GM18520 (cell line): ENCODE measurements around the gene KCNB1.

ENCODE experiments used
- ATAC-seq: cut with Tn5 transposase; IDR thresholded peaks from one replicate; pipeline ENCODE4 v1.9.1; 2021; ENCODE audit not compliant: unreplicated experiment

Gene KCNB1

DNA sequence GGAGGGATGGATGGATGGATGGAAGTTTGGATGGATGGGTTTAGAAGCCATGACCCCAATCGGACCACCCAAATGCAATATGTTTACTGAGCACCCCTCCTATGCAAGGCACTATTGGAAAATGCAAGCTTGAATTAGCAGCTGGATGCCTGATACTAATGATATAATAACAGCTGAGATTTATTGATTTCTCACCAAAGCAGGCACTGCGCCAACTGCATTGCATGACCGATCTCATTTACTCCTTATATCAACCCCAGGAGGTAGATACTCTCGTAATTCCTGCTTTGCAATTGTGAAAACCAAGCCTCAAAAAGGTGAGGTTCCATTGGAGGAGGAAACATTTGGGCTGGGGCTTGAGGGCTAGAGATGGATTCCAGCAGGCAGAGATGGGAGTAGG lies 89.7 kb downstream of the KCNB1 start:
- ATAC-seq = no peak

DNA sequence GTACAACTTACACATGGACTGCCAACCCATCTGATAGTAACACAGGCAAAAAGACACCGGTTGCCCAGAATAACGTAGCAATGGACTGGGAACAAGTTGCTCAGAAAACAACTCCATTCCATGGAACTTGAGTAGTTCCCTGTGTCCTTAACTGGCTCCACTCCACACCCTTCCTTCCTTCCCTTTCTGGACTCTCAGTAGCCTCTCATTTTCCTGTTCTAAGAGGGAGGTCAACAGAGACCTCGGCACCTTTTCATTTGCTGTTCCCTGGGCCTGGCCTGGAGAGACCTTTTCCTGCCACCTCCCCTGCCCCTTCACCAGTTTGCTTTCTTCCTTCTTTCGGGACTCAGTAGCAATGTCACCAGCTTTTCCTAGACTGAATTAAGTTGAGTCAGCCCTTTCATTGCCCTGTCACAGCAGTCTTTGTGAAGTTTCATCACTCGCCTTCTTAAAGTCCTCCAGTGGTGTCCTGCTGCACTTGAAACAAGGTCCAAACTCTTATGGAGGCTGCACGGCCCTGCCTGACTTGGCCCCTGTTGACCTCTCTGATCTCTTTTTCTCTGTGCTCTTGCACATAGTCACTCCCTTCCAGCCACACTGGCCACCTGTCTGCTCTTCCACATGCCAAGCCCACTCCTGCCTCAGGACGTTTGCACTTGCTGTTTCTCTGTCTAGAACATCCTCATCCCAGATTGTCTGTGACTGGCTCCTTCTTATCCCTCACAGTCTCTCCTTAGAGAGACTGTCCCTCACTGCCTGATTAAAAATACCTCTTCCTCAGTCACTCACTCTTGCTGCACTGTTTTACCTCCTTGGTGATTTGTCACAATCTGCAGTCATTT lies 90.8 kb downstream of the KCNB1 start:
- no peak for ATAC-seq

DNA sequence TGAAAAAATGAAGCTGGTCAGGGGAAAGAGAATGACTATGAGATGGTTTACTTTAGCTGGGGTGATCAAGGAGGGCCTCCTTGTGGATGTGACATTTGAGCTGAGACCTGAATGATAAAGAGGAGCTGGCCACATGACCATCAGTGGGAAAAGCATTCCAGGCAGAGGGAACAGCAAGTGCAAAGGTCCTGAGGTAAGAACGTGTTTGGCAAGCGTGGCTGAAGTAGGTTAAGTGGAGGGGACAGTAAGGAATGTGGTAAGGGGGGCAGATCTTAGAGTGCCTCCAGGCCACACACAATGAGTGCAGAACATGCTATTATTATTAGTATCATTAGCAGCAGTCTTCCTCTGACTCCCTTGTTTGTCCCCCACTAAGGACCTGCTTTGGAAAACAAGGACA lies 92.6 kb downstream of the KCNB1 start:
- ATAC-seq = no peak

DNA sequence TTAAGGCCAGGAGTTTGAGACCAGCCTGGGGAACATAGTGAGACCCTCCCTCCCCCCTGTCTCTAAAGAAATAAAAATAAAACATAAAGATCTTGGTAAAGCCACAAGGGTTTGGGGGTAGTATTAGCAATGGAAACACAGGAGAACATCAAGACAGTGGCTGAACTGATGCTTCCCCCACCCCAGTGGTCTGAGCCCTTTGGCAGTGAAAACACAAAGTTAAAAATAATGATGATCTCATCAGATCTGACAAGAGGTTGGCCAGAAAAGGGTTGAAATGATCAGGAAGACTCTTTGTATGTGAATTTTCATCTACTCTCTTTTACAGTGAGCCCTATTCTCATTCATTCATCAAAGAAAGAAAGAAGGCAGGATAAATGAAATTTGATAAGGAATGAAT lies 93.7 kb downstream of the KCNB1 start:
- ATAC-seq = no peak

DNA sequence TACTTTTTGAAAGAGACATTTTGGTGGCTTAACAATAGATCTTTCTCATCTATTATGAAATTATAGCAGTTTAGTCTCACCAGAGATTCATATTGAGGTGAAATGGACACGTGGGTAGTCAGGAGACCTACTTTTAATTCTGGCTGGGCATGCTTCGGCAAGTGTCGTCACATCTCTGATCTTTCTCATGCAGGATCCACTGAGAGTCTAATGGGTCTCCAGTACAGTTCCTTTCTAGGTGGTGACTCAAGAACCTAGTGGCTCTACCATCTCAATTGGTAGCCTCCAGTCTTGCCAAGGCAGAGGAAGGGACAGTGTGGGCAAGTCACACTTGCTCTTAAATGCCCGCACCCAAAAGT lies 94.9 kb downstream of the KCNB1 start:
- no peak for ATAC-seq

DNA sequence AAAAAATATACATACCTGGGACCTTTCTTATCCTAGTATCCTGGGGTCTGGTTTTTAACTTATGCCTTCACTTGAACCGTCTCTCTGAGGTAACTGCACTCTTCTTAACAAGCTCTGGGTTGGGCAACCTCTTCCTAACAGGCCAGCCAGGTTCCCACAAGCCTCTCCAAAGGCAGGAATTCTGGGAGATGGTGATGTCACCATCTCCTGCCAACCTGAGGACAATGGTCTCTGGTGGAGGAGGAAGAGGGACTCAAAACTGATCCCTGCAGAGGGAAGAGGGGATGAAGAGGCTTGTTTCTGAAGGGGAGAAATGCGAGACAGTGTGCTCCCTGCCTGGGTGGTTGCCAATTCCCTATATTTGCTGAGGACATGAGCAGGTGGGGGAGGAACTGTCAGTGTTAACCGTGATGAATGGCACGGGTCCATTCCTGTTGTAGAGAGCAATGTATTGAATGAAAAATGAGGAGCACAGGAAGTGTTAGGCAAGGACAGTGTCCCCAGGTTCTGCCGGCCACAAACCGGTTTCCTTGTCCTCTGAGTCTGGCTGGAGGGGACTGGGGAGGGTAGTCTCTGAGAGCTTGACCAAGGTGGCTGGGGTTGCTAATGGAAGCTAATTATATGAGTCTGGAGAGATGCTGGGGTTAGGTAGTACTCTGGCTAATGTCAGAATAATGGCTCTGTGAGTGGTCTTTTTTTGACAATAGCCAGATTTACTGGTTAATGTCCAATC lies 95.5 kb downstream of the KCNB1 start:
- no peak for ATAC-seq

DNA sequence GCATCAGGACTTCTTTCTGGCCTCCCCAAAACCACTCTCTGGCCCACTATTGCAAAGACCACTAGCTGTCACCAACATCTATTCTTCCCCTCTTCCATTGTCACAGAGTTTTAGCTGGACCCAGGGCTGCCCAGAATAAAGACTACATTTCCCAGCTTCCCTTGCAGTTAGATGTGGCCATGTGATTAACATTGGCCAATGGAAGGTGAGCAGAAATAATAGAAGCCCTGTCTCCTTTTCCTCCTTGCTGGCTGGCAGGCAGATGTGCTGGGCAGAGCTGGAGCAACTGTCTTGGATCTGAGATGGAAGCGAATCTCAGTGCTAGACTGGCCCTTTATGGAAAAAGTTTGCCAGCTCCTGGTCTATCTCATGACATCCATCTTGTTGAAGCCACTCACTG lies 97.0 kb downstream of the KCNB1 start:
- no peak for ATAC-seq

DNA sequence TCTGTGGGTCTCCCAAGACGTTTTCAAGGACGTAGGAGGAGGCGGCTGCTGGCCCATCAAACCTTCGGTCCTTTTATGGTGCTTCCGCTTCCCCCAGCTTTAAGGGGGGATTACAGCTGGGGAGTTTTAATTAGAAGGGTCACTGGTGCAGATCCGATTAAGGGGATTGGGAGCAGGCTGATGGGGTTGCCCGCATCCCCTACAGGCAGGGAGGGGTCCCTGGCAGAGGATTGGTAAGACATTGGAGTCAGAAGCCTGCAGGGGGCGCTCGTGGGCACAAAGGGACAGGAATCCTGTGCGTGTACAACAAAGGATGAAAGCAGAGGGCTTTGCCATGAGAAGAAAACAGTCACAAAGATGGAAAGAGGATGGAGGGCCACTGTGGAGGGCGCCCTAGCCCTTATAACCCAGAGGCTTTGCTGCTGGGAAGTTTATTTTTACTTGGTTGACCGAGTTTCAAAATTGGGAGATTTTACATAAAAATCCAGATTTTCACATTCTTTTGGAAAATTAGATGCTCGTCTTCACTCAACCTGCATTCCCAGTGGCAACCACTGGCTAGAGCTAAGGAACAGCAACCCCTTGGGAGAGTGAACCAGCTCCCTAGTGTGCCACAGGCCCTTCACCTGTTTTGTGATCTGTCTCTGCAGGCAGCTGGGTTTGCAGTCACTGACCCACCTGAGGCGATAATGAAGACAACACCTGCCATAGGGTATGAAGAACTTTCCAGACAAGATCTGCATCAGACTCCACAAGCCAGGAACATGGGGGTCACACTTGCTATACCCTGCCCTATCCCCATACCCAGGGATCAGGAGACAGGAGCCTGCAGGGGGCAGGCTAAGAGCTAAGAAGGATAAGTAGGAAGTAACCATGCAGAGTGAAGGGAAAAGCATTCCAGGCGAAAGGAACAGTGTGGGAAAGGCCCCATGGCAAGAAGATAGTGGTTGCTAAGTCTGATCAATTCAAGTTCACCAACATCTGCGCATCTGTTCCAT lies 97.7 kb downstream of the KCNB1 start:
- ATAC-seq = no peak

DNA sequence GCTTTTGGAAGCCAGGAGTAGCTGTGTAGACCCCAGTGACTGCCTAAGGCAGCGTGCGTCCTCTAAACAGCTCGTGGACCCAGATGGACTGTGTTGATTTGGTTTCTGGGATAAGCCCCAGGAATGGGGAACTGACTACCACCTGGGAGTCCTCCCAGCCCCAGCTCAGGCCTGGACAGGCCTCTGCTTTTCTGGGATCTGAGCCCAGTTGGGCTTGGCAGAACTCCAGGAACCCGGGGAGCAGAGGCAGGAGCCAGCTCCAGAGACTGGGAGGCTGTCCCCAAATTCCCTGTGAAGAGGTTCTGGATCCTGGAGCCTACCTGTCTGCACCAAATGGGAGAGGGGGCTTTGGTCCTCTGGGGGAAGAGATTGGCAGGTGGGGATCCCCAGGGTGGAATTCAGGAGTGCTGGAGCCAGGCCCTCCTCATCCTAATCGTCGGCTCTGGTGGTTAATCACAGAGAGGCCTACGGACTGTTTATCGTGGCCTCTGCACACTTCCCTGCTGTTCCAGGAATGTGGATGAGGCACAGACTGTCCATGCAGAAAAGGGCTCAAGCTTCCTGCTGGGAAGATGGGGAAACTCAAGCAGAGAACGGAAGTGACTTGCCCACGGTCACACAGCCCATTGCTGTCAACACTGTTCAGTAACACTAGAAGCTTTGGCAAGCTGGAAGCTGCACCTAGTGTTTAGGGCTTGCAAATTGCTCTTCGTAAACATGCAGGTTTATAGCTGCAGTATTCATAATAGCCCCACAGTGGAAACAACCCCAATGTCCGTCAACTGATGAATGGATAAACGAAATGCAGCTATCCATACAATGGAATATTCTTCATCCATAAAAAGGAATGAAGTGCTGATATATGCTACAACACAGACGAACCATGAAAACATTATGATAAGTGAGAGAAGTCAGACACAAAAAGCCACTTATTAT lies 100.6 kb downstream of the KCNB1 start:
- no peak for ATAC-seq

DNA sequence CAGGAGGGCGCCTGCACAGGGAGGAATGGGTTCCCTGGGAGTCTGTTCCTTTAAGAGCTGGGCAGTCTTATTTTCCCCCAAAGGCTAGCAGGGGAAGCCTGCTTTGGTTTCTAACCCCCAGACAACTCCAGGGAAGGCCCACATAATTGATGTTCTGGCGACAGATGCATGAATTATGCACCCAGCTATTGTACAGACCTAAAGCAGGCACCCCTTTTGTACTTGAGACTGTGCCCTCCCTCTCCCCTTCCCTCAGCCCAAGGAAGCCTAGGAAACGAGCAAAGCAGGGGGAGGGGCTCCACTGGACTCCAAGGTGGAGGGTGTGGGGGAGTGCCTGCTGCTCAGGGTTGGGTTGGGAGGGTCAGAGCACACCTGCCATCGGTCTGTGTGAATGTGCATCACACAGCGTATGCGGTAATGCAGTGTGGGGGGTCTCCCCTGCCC lies 102.1 kb downstream of the KCNB1 start:
- no peak for ATAC-seq

DNA sequence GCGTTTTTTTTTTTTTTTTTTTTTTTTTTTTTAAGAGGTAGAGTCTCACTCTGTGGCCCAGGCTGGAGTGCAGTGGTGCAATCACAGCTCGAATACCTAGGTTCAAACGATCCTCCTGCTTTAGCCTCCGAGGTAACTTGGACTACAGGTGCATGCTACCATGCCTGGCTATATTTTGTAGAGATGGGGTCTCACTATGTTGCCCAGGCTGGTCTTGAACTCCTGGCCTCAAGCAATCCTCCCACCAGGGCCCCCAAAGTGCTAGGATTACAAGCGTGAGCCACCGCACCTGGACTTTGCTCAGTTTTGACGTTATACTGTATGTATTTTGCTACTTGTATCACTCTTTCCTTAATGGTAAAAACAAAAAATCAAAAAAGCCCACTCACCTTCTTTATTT lies 103.1 kb downstream of the KCNB1 start:
- ATAC-seq = no peak

DNA sequence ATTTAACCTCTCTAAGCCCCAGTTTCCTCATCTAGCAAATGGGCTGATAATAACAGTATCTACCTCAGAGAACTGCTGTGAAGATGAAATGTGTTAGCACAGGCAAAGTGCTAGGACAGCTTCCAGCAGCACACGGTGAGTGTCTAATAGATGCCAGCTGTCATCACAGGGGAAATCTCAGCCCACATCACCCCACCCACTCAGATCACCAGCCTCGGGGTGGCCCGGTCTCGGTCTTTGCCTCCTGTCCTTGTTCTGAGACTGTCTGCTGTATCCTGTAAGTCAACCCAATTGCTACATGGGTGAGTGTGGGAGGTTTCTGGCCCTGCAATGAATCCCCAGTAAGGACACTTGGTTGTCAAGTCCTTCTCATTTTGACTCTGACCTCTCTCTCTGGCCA lies 105.1 kb downstream of the KCNB1 start:
- ATAC-seq = no peak

DNA sequence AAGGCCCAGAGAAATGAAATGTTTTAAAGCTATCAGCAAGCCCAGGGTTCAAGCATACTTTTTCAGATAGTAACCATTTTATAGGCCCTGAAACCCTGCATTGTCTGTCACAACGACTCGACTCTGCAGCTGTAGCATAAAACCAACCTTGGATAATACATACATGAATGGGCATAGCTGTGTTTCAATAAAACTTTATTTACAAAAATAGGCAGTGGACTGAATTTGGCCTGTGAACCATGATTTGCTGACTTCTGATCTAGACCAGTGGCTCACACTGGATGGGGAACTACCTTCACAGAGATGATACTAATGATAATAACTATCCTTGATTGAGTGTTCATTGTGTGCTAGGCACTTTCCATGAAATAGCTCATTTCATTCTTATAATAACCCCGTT lies 107.3 kb downstream of the KCNB1 start:
- no peak for ATAC-seq

DNA sequence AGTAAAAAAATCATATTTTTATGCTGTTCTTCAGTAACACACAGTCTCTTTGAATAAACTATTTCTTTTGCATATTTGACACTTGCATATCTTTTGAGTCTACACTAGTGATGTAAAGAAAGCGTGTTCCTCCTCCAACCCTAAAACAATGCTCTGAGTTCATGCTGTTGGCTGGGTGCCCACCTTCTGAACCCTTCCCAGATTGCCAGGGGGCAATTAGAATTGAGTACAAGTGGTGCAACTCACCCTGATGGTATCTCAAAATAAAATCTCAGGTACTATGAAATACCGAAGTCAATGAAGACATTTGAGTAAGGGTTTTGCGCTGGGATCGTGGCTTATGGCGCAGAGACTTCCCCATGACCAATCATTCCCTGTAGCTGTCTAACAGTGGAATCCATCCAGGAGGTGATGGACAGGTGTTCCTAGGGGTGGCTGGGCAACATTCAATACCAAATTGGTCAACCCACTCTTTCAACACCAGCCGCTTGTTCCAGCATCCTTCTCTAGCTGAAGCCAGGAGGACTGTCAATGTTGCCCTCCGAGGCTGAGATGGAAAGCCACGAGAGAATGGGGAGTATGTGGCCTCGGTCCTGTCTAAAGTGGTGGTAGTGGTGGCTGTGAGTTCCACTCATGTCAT lies 110.3 kb downstream of the KCNB1 start:
- ATAC-seq = no peak

DNA sequence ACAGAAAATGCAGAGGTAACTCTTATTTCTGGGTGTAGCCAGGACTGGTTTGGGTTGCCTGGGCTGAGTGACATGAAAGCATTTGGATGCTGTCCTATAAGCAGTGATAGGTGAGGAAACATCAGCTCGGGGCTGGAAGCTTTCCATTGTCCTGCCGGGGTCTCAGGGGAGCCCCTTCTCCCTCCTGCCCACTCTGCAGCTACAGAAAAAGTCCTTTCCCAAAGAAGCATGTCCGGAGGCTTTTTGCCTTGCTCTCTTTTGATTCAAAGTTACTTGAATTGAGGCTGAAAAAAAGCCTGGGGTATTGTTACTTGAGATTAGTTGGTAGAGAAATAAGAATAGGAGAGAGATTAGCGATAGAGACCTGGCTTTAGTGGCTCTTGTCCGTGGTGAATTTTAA lies 113.9 kb downstream of the KCNB1 start:
- no peak for ATAC-seq

DNA sequence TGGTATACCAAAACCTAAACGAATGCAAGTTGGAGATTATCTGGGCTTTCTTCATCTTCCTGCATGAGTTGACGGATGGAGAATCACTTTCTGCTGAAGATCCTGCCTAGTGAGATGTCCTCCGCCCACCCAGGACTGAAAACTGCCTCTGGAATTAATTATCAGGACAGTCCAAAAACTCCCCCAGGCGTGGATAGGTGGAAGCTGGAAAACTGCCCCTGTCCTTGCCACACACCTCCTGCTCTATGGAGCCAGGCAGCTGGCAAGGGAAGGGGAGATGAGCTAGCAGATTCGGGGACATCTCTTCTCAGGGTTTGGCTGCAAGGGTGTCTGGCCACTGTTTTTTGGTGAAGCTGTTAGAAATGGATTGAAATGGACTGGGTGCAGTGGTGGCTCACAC lies 115.4 kb downstream of the KCNB1 start:
- no peak for ATAC-seq

DNA sequence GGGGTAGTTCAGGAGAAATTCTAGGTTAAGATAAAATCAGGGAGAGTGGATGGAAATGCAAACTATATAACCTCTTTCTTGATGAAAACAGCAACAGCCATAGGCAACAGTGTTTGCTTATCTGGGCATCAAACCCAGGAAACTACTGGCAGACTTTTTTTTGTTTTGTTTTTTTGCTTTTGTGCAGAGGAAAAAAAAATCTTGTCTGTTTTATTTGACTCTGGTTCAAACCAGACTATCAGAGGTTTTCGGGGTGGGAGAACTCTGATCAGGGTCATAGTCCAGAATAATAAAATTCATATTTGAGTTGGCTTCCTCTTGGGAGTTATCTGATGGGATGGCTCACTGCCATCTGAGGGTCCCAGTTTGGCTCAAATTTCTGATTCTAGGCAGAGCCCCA lies 115.8 kb downstream of the KCNB1 start:
- no peak for ATAC-seq

DNA sequence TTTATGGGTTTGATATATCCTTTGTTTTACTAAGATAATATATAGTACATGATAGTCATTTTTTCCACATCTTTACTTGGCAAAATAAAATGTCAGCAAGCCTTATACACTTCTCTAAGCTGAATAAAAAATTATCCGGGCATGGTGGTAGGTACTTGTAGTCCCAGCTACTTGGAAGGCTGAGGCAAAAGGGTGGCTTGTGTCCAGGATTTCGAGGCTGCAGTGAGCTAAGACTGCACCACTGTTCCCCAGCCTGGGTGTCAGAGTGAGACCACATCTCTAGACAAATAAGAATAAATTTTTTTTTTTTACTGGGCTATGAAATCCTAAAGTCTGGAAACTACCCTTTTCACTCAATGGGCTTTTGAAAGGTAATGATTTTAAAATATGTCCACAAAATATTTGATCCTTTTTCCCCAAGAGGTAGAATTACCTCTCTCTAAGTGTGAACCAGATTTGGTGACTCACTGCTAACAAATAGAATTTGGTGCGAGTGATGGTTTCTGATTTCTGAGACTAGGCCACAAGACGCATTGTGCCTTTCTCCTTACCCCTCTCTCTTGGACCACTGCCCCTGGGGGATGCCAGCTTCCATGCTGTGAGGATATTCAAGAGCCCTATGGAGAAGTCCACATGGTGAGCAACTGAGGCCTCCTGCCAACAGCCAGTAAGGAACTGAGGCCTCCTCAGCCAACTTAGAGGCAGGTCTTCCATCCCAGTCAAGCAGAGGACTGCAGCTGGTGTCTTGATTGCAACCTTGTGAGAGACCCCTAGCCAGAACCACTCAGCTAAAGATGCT lies 120.4 kb downstream of the KCNB1 start:
- no peak for ATAC-seq
